Osteoblast (primary cell): ENCODE data around the gene CSTPP1. TPM values are rescaled to one million over a fixed set of nuclear protein-coding genes. Genes with fewer than 3 reads are reported as not detected.
"Not testable (repeated sequence)": the region's sequence is repeated elsewhere in the genome, so short reads cannot be mapped to it uniquely, and the experiment has no call there.

Experiments used
- DNase-seq: peaks from one replicate; pipeline ENCODE4 v3.0.0; 2011; ENCODE audit warnings: low spot score, mixed read lengths; ENCODE audit not compliant: insufficient read length; ENCODE audit errors: missing footprints
- H2AFZ ChIP-seq: 2 replicates; pipeline ENCODE4 v1.6.0; 2011; ENCODE audit warnings: mild to moderate bottlenecking, low read length
- H3K27ac ChIP-seq: 2 replicates; pipeline ENCODE4 v1.5.1; 2011; ENCODE audit warnings: mild to moderate bottlenecking, low read depth, low read length, moderate library complexity
- H3K27me3 ChIP-seq: 2 replicates; pipeline ENCODE4 v1.6.0; 2012; ENCODE audit warnings: mild to moderate bottlenecking, control low read depth, inconsistent platforms, low read length, moderate library complexity; ENCODE audit not compliant: insufficient read depth
- H3K36me3 ChIP-seq: 2 replicates; pipeline ENCODE4 v1.5.1; 2011; ENCODE audit warnings: mild to moderate bottlenecking, low read length, control low read depth, moderate library complexity; ENCODE audit not compliant: insufficient read depth
- H3K4me1 ChIP-seq: 2 replicates; pipeline ENCODE4 v1.5.1; 2011; ENCODE audit warnings: mild to moderate bottlenecking, low read length, control low read depth, moderate library complexity; ENCODE audit not compliant: insufficient read depth
- H3K4me2 ChIP-seq: 2 replicates; pipeline ENCODE4 v1.6.0; 2011; ENCODE audit warnings: mild to moderate bottlenecking, low read length; ENCODE audit not compliant: insufficient read depth
- H3K4me3 ChIP-seq: fragments of 200-600 bp; sonication (generic); 3 replicates; pipeline ENCODE4 v1.5.1; 2012; ENCODE audit warnings: mild to moderate bottlenecking, low read length, inconsistent platforms; ENCODE audit not compliant: insufficient read depth
- H3K79me2 ChIP-seq: 2 replicates; pipeline ENCODE4 v1.6.0; 2012; ENCODE audit warnings: mild to moderate bottlenecking, low read length, control low read depth, inconsistent platforms; ENCODE audit not compliant: insufficient read depth
- H3K9me3 ChIP-seq: 2 replicates; pipeline ENCODE4 v1.5.1; 2011; ENCODE audit warnings: low read depth, low read length, control low read depth
- H4K20me1 ChIP-seq: 2 replicates; pipeline ENCODE4 v1.6.0; 2012; ENCODE audit warnings: mild to moderate bottlenecking, low read length, control low read depth; ENCODE audit not compliant: insufficient read depth
- total RNA-seq: library from RNA; depleted of rRNA; stranded (reverse); fragments of >200 nt; gene quantifications from 2 replicates; pipeline ENCODE4 v1.2.3, GENCODE V29; 2012
- TF ChIP-seq, protein P1 (sequence below): IDR thresholded peaks from 2 replicates; pipeline ENCODE4 v1.5.1; 2011; ENCODE audit warnings: mild to moderate bottlenecking, low read depth, low read length, moderate library complexity; ENCODE audit errors: extremely low read depth

CSTPP1 gene
- total RNA-seq, 1 donor: 27.1 TPM

DNA sequence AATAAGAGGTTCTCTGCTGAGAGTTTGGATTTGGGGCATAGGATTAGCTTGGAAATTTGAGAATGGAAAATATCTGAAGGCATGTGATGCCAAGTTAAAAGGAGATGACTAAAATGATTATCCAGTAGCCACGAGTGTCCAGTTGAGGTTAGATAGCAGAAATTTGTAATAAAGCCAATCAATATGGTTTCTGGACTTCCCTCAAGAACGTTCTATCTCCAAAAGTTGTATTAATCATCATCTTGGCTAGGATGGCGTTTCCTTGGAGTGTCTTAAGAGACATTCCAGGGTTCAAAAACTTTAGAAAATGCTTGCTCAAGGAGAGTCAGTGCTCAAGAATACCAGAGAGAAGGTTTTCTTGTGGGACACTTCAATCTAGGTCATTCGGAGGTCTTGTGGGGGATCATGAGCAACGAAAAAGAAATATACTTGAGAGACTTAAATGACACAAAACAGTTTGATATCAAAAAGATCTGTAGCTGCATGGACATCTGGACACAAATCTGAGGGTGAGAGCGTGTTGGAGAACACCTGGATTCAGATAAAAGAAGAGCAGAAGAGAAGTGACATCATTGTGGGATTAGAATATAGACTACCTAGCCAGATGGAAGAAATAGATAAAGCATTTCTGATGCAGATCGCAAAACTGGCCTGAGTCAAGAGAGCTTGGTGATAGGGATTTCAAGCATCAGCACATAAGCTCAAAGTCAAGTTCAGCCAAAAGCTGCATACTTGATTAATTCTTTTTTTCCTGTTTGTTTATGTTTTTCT, 142.4 kb downstream of the CSTPP1 start:
- no peak overlapping the region for H3K27ac ChIP-seq
- TF ChIP-seq, protein P1, sequence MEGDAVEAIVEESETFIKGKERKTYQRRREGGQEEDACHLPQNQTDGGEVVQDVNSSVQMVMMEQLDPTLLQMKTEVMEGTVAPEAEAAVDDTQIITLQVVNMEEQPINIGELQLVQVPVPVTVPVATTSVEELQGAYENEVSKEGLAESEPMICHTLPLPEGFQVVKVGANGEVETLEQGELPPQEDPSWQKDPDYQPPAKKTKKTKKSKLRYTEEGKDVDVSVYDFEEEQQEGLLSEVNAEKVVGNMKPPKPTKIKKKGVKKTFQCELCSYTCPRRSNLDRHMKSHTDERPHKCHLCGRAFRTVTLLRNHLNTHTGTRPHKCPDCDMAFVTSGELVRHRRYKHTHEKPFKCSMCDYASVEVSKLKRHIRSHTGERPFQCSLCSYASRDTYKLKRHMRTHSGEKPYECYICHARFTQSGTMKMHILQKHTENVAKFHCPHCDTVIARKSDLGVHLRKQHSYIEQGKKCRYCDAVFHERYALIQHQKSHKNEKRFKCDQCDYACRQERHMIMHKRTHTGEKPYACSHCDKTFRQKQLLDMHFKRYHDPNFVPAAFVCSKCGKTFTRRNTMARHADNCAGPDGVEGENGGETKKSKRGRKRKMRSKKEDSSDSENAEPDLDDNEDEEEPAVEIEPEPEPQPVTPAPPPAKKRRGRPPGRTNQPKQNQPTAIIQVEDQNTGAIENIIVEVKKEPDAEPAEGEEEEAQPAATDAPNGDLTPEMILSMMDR: no peak
- no peaks in the 10 kb centered on the region for H3K79me2 ChIP-seq
- no peak overlapping the region for H3K4me3 ChIP-seq
- H2AFZ ChIP-seq: no peak overlapping the region
- no peaks in the 10 kb centered on the region for H3K36me3 ChIP-seq
- no peaks in the 10 kb centered on the region for H3K27me3 ChIP-seq
- no peak for DNase-seq
- peaks cover under 1% of the 10 kb centered on the region for H3K4me1 ChIP-seq
- H3K9me3 ChIP-seq: no peaks in the 10 kb centered on the region
- no peak overlapping the region for H3K4me2 ChIP-seq
- H4K20me1 ChIP-seq: peaks cover 1% of the 10 kb centered on the region

DNA sequence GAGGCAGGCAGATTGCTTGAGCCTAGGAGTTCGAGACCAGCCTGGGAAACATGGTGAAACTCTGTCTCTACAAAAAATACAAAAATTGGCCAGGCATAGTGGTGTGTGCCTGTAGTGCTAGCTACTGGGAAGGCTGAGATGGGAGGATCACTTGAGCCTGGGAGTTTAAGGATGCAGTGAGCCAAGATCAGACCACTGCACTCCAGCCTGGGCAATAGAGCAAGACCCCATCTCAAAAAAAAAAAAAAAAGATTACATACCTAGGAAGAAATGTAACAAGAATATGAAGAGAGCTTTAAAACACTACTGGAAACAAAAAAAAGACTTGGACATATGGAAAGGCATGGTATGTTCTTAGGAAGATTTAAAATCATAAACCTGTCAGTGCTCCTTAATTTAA, 144.2 kb downstream of the CSTPP1 start:
- not testable (repeated sequence) for H3K79me2 ChIP-seq, DNase-seq, H3K36me3 ChIP-seq, H3K4me2 ChIP-seq, H3K4me1 ChIP-seq, H3K4me3 ChIP-seq, H2AFZ ChIP-seq, H4K20me1 ChIP-seq, H3K27me3 ChIP-seq, H3K27ac ChIP-seq, H3K9me3 ChIP-seq

DNA sequence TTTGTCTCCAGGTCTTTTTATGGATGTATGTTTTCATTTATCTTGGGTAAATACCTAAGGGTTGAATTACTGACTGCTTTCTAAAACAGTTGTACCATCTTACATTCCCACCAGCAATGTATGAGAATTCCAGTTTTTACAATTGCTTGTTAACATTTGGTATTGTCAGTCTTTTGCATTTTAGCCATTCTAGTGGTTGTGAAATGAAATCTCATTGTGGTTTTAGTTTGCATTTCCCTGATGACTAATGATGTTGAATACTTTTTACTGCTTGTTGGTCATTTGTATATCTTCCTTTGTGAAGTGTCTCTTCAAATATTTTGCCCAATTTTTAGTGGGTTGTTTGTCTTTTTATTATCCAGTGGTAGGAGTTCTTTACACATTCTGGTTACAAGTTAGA, 147.4 kb downstream of the CSTPP1 start:
- TF ChIP-seq, protein P1: no peak
- Histone ChIP-seq H3K27me3 (no peaks in the 10 kb centered on the region), H3K4me3 (no peak overlapping the region), H3K4me1 (peaks cover 5% of the 10 kb centered on the region), H3K4me2 (no peak overlapping the region), H3K27ac (no peak overlapping the region), H4K20me1 (peaks cover 7% of the 10 kb centered on the region), H3K36me3 (no peaks in the 10 kb centered on the region), H2AFZ (no peak overlapping the region), H3K9me3 (no peaks in the 10 kb centered on the region), H3K79me2 (no peaks in the 10 kb centered on the region)
- no peak for DNase-seq

DNA sequence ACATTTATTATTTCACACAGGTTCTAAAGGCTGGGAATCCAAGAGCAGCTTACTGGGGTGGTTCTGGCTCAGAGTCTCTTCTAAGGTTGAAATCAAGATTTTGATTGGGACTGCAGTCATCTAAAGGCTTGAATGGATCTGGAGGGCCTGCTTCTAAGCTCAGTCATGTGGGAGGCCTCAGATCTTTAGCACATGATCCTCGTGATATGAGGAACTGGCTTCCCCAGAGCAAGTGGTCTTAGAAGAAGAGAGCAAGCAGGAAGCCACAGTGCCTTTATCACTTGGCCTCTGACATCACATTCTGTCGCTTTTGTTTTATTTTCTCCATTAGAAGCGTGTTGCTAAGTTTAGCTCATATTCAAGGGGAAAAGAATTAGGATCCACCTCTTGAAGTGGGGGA, 151.2 kb downstream of the CSTPP1 start:
- Histone ChIP-seq H3K4me3 (no peak overlapping the region), H3K79me2 (no peaks in the 10 kb centered on the region), H3K4me1 (peaks cover 5% of the 10 kb centered on the region), H3K27ac (no peak overlapping the region), H3K9me3 (no peaks in the 10 kb centered on the region), H3K27me3 (no peaks in the 10 kb centered on the region), H2AFZ (no peak overlapping the region), H4K20me1 (peaks cover 7% of the 10 kb centered on the region), H3K4me2 (no peak overlapping the region), H3K36me3 (no peaks in the 10 kb centered on the region)
- TF ChIP-seq, protein P1: no peak
- no peak for DNase-seq
